Activated CD4-positive, CD25-positive, alpha-beta regulatory T cell (primary cell): ENCODE measurements around the gene DNAJC5.
A peak's percentile ranks its signal among the peaks of the same experiment; 100 is the strongest.

Experiments
- DNase-seq, 4 experiments: peaks; one replicate each; lab custom pipeline; 2025; lab: John Stamatoyannopoulos, UW

Gene DNAJC5

GRCh38 chr20:63980806-63981728, 86.1 kb downstream of the DNAJC5 start, which contains the start of gene PRPF6:
PRPF6 (plus strand) TSS chr20:63981132; CDS start chr20:63981246, 114 bp downstream.
- peak; percentile 88 to 97 (median 90) for DNase-seq

- DNase-seq, result no peak
These were observed 88.0 kb downstream of the DNAJC5 start for GRCh38 chr20:63982937-63983336.
